NCI-H2081 treated with DMSO at 0.1 percent for 48 hours (cell line): Measurements from ENCODE around the gene KDM4C.
A peak's percentile ranks its signal among the peaks of the same experiment; 100 is the strongest.

Experiments used
- DNase-seq: peaks from one replicate; lab custom pipeline; 2025; lab: John Stamatoyannopoulos, UW

KDM4C gene

DNA sequence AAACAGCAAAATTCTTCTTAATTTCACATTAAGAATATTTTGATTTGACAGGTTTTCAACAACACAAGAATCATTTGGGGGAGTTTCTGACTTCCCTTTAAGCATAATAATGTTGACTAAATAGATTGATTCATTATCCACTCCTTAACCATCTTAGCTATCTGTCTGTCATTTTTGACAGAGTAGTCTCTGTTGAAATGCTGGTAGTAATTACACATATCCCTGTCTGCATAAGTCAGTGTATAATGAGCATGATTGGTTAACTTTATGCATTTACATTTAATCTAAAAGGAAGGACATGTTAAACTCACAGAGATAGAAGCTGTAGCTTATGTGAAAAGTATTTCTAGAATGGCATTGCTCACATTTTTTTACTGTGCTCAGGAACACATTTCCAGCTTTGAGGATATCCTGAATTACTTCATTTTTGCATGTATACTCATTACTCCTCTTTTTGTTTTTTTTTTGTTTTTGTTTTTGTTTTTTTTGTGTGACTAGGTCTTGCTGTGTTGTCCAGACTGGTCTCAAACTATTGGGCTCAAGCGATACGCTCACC lies 385.9 kb downstream of the KDM4C start:
- DNase-seq, result no peak

DNA sequence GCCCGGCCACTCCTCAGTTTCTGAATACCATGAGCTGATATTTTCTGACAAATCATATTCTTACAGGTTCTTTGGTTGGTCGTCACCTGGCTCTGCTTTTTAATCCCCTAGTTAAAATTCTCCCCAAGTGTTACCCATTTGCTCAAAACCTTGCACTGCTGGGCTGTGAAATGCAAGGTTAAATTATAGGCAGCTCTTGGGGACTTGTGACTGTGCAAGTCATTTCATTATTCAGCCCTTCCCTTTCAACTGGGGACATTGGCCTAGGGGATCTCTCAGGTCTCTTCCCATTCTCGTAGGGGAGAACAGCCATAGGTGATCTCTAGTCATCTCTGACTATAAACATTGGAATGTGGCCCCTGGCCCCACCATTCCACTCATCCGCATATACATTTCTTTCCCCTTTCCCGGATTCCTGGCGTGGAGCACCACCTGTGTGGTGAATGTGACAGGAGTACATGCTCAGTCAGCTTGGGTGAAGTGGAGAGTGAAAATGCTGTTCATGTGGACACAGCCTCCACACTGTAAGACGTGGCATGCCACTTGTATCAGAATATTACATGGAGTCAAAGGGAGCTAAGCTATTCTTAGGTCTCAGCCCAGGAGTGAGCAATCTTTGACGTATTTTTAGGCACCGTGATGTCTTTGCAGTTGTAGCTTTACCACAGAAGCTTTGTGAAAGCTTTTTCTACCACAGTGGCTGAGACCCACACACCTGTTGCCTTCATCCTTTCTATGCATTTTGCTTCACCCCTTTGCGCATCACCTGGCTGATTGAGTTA lies 386.7 kb downstream of the KDM4C start:
- no peak for DNase-seq

DNA sequence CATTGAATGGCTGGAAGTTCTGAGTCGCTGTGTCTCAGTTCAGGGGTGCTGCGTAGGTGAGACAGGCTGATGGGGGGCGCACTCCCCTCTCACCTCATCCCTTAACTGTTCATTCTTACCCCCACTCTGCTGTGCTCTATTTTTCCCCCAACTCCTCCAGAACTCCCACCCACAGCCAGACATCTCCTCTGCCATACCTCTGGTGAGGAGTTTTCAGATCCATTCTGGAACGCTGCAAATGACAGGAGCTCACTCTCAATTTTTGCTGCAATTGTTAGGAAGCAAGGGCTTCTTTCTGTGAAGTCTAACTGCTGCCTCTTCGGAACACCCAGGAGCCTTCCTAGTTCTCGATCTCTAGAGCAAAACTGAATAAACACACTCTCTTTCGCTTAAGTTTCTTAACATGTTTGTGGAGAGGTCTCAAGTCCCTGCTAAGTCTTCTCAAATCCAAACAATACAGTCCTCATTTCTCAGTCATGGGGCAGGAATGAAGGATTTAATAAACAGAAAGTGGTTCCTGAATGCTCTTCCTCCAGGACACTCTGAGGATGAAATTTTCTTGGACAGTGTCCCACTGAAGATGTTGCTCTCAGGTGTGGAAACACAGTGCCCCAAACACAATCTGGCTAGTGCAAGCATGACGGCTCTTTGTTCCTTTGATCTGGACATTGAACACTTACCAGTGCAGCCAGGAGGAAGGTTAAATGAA lies 387.7 kb downstream of the KDM4C start:
- no peak for DNase-seq

DNA sequence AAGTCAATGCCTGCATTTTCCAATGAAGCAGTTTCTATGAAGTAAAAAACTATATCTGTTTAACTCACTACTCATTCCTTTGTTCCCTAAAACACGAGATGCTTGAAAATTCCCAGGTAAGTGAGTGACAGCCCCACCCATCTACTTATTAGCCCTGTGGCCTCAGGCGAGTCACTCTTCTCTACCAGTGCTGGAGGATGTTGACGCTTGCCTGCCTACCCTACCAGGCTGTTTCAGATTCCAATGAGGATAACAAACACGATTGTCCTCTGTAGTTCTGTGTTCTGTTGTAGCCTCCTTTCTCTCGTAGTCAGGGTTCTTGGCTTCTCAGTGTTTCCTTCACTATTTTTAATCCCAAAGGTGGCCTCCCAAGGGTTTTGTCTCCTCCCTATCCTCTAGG lies 388.8 kb downstream of the KDM4C start:
- DNase-seq, result no peak

DNA sequence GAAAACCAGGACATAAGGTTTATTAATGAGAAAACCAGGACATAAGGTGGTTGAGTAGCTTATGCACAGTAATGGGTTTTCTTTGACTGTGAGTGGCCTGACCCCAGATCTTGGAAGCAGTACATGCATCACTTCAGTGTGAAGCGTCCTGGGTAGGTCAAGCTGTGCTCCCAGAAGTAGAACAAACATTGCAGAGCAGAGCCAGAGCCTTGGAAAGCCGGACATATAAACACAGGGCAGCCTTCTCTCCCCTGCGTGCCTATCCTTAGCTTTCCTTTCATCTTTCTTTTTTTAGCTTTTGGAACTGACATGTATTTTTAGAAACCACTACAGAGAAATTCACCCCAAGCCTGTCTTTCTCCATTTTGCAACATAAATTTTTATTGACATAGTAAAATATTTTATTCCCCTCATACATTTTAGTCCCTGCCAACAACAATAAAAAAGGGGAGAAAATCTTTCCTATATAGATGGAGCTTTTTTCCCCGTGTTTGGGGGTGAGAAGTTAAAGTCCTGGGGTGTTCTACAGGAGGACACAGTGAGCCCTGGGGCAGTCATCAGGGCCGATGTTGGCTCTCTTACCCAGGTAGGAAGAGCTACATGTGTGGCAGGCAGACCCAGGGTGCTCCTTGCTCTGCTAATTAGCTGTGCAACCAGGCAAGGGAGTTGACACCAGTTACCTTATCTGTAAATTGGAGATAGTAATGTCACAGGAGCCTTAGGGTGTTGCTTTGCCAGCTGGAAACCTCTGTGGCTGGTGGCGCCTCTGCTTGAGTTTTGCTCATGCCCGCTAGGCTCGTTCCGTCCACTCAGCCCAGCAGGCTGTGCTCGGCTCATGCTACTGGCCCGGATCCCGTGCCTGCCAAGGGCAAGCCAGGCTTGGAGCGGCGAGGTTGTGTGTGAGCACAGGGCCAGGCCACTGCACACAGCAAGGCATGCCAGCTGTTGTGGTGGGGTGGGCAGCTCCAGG lies 389.6 kb downstream of the KDM4C start:
- no peak for DNase-seq

DNA sequence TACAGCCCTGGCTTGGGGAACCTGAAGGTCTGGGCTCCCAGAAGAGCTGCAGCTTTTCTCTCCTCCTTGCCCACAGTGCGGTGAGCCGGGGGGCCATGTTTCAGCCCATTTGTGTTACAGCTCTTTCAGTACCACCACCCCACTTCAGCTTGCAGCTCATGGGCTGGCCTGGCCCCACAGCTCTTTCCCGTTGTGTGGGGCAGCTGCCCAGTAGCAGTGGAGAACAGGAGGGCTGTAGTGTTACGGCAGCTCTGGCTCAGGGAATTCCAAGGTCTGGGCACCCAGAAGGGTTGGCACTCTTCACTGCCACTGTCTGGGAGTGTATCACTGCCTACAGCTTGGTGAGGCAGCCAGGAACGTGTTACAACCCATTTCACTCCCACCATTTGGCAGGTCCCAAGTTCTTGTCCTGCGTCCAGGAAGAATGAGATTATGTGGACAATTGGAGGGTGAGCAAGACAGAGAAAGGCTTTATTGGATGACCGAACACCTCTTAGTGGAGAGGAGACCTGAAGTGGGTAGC lies 390.5 kb downstream of the KDM4C start:
- DNase-seq, result no peak

DNA sequence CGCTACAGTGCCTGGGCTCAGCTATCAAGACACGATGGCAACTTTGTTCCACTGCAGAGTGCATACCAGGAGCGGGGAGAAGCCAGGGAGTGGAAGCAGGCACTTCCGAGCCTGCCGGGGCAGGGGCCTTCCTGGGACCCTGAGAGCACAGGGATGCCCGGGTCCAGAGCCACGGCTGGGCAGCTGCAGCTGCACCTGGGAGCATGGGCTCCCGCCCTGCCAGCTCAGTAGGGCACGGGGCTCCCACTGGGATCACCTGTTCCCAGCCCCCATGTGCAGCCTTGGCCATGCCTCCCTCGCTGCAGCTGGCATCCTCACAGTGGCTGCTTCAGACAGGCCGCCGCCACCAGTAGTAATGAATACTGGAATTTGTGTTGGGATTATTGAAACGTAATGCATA lies 391.5 kb downstream of the KDM4C start:
- no peak for DNase-seq

DNA sequence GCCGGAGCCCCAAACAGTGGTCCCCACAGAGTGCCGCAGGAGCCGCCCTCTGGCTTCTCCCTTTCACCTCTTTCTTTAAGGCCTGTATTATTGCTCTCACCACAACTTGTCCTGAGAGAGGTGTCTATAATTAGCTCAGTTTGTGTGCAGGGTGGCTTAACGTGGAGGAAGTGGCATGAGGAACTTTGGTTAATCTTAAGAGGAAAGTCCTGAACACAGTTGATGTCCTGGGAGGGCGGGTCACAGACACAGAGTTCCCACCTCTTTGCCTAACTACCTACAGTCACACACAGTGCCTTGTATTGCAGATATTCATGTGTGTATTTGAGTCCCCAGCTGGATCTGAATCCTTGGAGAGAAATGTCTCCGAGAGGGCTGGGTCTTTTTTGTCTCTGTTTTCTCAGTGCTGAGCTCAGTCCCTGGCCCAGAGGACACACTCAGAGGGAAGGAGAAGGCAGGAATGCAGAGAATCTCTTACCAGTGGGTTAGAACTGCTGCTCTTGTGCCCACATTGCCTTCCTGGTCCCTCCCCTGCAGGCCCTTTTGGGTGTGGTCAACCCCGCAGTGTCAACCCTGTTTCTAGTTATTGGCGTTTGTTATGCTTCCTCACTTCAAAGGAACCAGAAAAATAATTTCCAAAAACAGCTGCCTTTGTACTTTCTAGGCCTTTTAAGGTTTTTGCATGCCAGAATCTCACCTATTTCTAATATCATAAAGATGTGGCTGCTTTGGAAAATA lies 392.5 kb downstream of the KDM4C start:
- no peak for DNase-seq

DNA sequence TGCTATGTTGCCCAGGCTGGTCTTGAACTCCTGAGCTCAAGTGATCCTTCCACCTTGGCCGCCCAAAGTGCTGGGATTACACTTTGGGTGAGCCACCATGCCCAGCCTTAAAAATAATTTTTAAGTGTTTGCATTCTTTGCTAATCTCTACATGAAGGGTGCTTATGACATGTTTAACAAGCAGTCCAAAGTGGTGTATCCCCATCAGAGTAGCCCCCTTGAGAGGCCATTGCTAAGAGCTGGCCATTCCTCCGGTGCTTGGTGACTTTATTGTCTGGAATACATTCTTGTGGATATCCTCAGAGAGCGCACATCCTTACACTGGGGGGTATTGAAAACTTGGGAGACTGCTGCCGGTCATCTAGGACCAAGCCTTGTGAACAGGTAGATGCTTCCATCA lies 395.4 kb downstream of the KDM4C start:
- no peak for DNase-seq

DNA sequence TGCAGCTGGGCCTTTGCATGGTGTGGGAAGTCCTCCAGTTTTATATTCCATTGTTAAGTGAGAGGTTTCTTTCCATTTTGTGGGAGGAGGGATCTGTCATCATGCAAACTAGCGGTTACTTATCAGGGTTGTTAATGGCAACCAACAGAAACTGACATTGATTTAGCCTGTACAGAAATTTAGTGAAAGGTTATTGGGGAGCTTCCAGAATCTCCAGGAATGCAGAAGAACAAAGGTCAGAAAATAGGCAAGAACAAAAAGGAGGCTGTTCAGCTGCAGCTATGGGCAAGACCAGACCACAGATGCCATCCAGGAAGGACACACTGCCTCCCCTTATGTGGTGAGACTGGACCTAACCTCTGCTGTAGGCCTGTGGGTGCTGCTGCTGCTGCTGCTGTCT lies 395.8 kb downstream of the KDM4C start:
- DNase-seq, result no peak

DNA sequence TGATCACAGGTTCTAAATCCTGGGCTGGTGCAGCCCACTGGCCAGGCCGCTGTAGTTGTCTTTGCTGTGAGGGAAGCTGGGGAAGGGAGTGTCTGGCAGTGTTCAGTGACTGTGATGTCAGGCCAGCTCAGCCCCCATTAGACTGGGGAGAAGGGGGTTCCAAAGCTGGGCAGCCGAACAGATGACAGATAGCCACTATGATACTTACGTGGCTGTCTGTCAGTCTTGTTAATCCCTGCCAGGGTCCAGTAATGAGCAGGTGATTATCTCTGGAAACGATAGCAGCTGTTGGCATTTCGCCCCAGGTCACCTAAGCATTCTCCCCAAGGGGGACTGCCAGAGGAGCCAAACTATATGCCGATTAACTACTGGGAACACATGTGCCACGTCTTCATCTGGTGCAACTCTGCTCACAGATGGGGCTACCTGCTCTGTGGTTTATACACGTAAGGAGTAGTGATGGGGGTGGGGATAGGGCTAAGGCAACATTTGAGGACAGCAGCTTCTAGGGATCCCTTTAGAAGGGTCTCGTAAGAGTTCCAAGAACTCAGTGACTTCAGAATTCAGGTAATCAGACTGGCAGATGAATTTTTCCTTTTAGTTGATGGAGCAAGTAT lies 396.3 kb downstream of the KDM4C start:
- DNase-seq, result no peak

DNA sequence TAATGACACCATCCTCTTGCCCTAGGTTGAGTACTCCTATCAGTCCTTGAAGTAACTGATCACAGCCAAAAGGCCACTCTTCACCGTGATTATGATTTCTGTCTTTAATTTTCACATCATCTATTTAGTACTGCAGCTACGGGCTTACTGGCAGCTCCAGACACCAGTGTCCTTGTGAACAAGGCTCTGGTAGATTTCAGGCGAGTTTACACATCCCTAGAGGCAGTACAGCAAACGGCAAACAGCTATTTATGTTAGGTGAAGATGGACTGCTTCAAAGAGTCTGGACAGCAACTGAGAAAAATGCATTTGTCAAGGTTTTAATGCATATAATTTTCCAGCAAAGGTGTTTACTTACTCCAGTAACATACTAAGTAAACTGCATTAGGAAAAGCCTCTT lies 396.9 kb downstream of the KDM4C start:
- DNase-seq, result peak; percentile 42

DNA sequence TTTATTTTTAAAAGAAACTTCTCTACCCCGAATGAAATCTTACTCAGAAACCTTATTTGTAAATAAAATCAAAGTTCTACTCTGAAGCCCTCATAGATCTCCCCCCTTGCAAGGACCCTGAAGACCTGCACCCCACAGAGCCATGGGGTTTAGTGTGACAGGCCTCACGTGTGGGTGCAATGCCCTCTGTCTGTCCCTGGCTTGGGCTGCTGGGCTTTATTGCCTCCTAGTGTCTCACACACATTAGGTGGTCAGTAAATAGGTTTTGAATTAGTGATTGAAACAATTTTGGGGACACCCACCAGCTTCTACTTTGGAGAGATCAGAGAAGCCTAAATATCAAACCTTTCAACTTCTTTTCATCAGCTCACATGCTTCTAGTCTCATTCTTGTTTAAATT lies 403.7 kb downstream of the KDM4C start:
- DNase-seq, result no peak

DNA sequence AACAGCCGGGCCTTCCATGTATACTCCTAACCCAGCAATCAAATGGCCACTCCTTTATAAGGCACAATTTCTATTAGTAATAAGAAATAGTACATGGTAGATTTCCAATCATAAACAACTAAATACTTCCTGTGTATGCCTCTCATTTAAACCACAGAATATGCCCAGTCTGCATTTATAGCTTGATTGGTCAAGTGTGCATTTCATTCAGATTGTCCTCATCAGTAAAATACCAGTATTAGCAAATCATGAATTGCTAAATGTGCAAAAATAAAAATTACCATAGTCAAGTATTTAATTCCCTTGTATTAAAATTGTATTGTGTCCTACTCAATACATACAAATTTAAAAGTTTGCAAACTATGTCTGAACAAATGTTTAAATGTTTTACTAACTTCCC lies 406.2 kb downstream of the KDM4C start:
- DNase-seq, result no peak

DNA sequence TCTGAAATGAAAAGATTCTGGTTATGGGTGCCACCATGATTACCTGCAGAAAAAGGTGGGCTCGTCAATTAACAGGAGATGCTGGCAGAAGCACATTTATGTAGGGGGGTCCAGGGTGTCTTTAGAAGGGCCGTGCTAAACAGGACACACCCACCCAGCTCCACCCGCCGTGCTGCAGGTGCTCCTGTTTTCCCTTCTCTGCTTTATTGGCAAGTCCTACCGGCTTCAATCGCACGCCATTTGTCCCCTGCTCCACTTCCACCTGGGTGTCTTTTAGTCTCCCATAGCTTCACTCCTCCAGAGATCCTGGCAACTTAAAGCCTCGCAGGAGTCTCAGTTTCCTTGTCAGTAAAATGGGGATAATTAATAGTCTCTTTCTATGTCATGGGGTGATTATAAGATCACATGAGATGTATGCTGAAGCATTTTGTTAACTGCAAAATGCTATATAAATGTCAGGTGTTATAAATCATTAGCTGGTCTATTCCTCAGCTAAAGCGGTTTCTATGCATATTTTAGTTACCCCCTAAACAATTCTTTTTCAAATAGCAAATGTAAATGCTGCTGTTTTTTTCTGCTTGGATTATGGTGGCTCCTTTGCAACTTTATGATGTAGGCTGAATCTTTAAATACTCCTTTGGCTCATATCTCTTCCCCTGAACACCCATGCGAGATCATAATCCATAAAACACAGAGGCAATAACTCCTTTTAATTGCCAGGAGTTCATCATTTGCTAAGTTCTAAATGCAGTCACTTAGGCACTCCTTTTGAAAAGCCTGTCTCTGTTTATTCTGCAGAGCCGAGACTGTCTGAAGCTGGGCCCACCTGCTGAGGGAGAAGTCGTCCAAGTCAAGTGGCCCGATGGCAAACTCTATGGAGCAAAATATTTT lies 406.9 kb downstream of the KDM4C start:
- no peak for DNase-seq

DNA sequence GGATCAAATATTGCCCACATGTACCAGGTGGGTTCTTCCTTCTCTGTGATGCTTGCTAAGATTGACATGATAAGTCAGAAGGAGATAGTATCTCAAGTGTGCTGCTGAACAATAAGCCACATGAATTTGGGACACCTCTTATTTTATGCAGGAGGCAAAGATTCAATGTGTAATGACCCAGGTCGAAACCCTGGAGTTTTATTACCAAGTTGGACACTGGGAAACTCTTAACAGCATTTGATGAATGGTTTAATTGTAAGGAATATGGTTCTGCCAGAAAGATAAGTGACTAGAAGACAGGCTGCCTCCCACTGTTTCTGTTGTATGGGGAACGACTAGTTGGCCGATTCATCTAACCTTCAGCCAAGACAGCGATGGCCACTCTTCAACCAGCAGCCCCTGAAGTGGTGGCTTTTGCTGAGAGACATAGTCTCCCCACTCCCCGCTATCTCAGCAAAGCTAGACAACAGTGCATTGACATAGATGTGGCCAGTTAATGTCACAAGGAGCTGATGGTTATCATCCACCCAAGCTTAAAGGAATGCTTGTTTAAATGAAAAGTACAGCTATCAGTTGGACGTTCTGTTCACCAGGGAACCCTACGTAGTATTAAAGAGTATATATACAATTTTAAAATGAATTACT lies 407.7 kb downstream of the KDM4C start:
- DNase-seq, result no peak

DNA sequence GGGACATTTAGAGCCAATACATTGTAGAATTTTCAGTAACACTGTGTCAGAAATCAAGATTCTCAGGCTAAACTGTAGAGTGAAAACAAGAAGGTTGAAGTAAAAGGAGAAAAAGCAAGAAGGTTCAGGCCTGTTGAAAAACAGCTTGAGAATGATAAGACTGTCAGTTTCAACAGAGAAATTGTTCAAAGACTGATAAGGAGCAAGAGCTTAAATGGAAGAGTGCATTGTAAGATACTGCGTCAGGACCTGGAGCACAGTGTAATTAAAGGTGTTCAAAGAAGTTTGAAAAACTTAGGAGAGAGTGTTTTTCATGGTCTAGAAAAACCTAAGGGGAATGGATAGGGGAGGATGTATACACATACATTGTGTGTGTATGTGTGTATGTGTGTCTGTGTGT lies 408.3 kb downstream of the KDM4C start:
- no peak for DNase-seq

DNA sequence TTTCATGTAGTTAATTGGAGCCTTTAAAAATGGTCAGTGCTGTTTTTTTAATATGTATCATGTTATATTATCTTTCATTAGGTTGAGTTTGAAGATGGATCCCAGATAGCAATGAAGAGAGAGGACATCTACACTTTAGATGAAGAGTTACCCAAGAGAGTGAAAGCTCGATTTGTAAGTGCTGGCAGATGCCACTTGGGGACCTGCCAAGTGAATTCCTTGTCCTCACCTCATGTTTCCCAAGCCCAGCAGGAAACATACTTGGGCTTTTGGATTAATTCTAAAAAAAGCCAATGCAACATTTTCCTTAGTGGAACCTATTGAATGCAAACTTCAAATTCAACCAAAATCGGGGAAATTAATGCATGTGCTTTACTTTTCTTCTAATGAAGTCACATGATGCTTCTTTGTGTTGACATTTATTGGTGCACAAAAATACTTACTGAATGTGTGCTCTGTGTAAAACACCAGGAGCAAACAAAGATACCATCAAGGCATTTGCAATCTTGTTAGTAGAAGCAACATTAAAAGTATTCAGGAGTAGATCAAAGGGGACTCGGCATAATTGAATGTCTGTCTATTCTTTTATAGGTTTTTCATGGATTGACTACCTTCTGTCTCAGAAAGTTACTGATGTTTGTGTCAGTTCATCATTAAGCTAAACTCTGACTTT lies 412.1 kb downstream of the KDM4C start:
- DNase-seq, result no peak
